Measurements from ENCODE around the gene CALN1. TPM values are rescaled to one million over a fixed set of nuclear protein-coding genes. Genes with fewer than 3 reads are reported as not detected.

The CALN1 gene
- total RNA-seq, 4 donors from 2014 or later: under 0.01 to 1.2 (median 0.22) TPM; not detected in 1

DNA sequence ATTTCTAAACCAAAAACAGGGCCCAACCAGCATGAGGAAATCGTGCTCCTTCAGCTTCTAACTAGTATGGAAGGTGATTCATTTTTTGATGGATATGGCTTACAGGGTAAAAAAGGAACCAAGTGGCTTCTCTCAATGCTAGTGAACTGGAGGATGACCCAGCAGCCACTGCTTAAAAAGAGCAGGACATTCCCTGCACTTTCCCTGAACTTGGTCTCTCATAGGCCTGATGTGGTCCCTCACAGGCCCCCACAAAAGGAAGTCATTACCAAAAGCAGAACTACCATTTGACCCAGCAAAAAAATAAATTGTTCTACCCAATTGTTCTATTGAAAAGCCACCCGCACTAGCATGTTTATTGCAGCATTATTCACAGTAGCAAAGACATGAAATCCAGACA lies 188.8 kb downstream of the CALN1 start:
- H3K9me3 ChIP-seq: peaks cover 0 to 32% (median 0%) of the 10 kb centered on the region in 4 donors
- H3K27me3 ChIP-seq: no peaks in the 10 kb centered on the region
- no peaks in the 10 kb centered on the region for H3K36me3 ChIP-seq
- no peaks in the 10 kb centered on the region for H3K4me1 ChIP-seq
- H3K4me3 ChIP-seq: no peak overlapping the region
- H3K27ac ChIP-seq: no peak overlapping the region
- no peak for DNase-seq (ENCODE audit: low spot score in 2 of 2)
- TF ChIP-seq, protein P1, sequence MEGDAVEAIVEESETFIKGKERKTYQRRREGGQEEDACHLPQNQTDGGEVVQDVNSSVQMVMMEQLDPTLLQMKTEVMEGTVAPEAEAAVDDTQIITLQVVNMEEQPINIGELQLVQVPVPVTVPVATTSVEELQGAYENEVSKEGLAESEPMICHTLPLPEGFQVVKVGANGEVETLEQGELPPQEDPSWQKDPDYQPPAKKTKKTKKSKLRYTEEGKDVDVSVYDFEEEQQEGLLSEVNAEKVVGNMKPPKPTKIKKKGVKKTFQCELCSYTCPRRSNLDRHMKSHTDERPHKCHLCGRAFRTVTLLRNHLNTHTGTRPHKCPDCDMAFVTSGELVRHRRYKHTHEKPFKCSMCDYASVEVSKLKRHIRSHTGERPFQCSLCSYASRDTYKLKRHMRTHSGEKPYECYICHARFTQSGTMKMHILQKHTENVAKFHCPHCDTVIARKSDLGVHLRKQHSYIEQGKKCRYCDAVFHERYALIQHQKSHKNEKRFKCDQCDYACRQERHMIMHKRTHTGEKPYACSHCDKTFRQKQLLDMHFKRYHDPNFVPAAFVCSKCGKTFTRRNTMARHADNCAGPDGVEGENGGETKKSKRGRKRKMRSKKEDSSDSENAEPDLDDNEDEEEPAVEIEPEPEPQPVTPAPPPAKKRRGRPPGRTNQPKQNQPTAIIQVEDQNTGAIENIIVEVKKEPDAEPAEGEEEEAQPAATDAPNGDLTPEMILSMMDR (IDR thresholded peaks at IDR 0.05): no peak
- TF ChIP-seq POLR2A (IDR thresholded peaks at IDR 0.05) (no peak), EP300 (IDR thresholded peaks at IDR 0.05) (no peak)
- WGBS, 2 donors: 74% methylated on average over 2 of the region's 2 CpGs

DNA sequence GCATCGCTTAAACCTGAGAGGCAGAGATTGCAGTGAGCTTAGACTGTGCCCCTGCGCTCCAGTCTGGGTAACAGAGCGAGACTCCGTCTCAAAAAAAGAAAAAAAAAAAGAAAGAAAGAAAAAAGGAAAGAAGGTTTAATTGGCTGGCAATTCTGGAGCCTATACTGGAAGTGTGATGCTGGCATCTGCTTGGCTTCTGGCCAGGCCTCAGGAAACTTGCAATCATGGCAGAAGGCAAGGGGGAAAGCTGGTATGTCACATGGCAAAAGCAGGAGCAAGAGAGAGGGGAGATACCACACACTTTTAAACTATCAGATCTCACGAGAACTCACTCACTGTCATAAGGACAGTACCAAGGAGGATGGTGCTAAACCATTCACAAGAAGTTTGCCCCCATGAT lies 190.0 kb downstream of the CALN1 start:
- no peak for DNase-seq (ENCODE audit: low spot score in 2 of 2)
- Histone ChIP-seq H3K4me3 (no peak overlapping the region), H3K9me3 (peaks cover 0 to 36% (median 0%) of the 10 kb centered on the region in 4 donors), H3K27me3 (no peaks in the 10 kb centered on the region), H3K36me3 (no peaks in the 10 kb centered on the region), H3K4me1 (no peaks in the 10 kb centered on the region), H3K27ac (no peak overlapping the region)
- TF ChIP-seq EP300 (IDR thresholded peaks at IDR 0.05) (no peak), POLR2A (IDR thresholded peaks at IDR 0.05) (no peak)
- TF ChIP-seq, protein P1 (IDR thresholded peaks at IDR 0.05): no peak
- WGBS, 2 donors: 86 to 95% methylated on average over 5 of the region's 5 CpGs

DNA sequence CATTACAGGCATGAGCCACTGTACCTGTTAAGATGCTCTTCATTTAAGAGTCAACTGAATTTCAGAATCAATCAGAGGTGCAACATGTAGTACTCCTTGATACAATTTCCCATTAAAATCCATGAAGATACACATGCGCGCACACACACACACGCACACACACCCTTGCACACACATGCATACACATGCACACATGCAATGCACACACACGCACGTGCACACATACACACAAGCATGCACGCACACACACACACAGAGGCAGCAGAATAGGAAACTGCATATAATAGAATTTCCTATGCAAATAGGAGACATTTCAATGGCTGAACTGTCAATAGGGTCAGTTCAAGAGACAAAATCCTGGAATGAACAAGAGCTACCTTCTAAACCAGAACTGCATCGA lies 192.6 kb downstream of the CALN1 start:
- H3K36me3 ChIP-seq: no peaks in the 10 kb centered on the region
- TF ChIP-seq EP300 (IDR thresholded peaks at IDR 0.05) (no peak), POLR2A (IDR thresholded peaks at IDR 0.05) (no peak)
- TF ChIP-seq, protein P1 (IDR thresholded peaks at IDR 0.05): no peak
- no peak for DNase-seq (ENCODE audit: low spot score in 2 of 2)
- H3K4me1 ChIP-seq: no peaks in the 10 kb centered on the region
- H3K9me3 ChIP-seq: peaks cover 0 to 34% (median 0%) of the 10 kb centered on the region in 4 donors
- no peaks in the 10 kb centered on the region for H3K27me3 ChIP-seq
- H3K4me3 ChIP-seq: no peak overlapping the region
- 95% methylated on average over 7 of the region's 7 CpGs for WGBS, 2 donors
- H3K27ac ChIP-seq: no peak overlapping the region

DNA sequence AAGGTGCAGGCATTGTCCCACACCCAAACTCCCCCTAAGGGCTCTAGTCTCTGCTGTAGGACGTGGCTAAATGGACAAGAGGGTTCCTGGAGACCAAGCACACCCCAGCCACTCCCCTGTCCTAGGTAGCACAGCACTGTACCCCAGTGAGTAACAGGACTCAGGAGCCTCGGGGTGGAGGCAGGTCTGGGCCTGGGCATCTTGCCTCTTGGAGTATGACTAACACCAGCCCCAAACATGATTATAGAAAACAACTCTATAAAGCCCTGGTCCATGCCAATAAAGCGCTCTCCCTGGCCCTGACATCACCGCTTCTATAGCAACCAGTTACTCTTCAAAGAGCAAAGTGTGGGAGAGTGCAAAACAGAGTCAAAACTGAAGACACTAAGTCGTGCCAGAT lies 195.0 kb downstream of the CALN1 start:
- no peak overlapping the region for H3K27ac ChIP-seq
- 69 to 70% methylated on average over 5 of the region's 5 CpGs for WGBS, 2 donors
- peaks cover 0 to 25% (median 0%) of the 10 kb centered on the region in 4 donors for H3K9me3 ChIP-seq
- TF ChIP-seq EP300 (IDR thresholded peaks at IDR 0.05): no peak
- TF ChIP-seq POLR2A (IDR thresholded peaks at IDR 0.05): no peak
- TF ChIP-seq, protein P1 (IDR thresholded peaks at IDR 0.05): no peak
- no peaks in the 10 kb centered on the region for H3K27me3 ChIP-seq
- H3K4me1 ChIP-seq: no peaks in the 10 kb centered on the region
- no peak overlapping the region for H3K4me3 ChIP-seq
- H3K36me3 ChIP-seq: no peaks in the 10 kb centered on the region
- DNase-seq (ENCODE audit: low spot score in 2 of 2): no peak

DNA sequence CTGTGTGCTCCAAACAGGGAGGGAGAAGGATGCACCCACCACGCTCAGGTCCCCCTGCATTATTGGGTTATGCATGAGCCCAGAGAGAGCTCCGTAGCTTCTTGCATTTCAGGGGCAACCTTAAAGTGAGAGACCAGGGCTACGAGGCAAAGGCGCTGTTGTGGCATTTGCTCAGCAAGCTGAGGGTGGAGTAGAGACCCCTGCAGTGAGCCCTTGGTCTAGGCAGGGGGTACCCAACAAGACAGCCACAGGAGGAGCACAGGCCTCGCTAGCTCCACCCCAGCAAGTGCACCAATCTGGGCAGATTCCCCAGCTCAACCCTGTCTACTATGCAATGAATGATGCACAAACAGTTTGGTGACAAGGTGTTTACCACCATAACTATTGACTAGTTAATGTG lies 198.4 kb downstream of the CALN1 start:
- H3K4me1 ChIP-seq: no peaks in the 10 kb centered on the region
- no peak overlapping the region for H3K27ac ChIP-seq
- TF ChIP-seq, protein P1 (IDR thresholded peaks at IDR 0.05): no peak
- WGBS, 2 donors: 63 to 96% methylated on average over 5 of the region's 5 CpGs
- no peaks in the 10 kb centered on the region for H3K27me3 ChIP-seq
- no peak overlapping the region for H3K4me3 ChIP-seq
- H3K9me3 ChIP-seq: peaks cover 0 to 28% (median 0%) of the 10 kb centered on the region in 4 donors
- no peak for DNase-seq (ENCODE audit: low spot score in 2 of 2)
- H3K36me3 ChIP-seq: no peaks in the 10 kb centered on the region
